ENCODE results near the gene ZNF431. TPM values are rescaled to one million over a fixed set of nuclear protein-coding genes. Genes with fewer than 3 reads are reported as not detected.

The ZNF431 gene
- total and polyA plus RNA-seq, 9 of the 15 experiments (the other 6 are each of a cell fraction or from before 2014, with no cell fraction given) = 3.3 to 24.8 (median 13.5) TPM

- FAIRE-seq (no peak), DNase-seq (ENCODE audit: extremely low read depth in 1 of 4, low spot score in 3 of 4) (no peak), ATAC-seq (peak; percentile 42)
- ChIA-PET CTCF (ENCODE audit: low intra/inter-chr PET ratio) (no interaction called here), POLR2A (interaction anchor here (0.6 to 2.4 kb wide), 3 partner anchors 10 to 25 kb away, joined by 3 to 9 read pairs (median 5); no protein-coding TSS in a partner anchor)
- Histone ChIP-seq H3K4me1 (replicated peaks in 1 of 2; ENCODE audit: control insufficient read depth in 2 of 2, insufficient read depth in 2 of 2, low read length in 2 of 2) (no peaks in the 10 kb centered on the region), H2AFZ (ENCODE audit: low read depth, low read length) (no peak overlapping the region), H3K79me2 (ENCODE audit: control insufficient read depth, insufficient read depth, low read length) (no peaks in the 10 kb centered on the region), H3K27ac (ENCODE audit: extremely low read depth, low read depth, low read length) (no peak overlapping the region), H3K9ac (ENCODE audit: insufficient read depth in 1 of 2, low read depth in 2 of 2, low read length in 2 of 2) (no peak overlapping the region), H3K9me1 (ENCODE audit: control insufficient read depth, insufficient read depth, low read length) (no peaks in the 10 kb centered on the region), H3K9me3 (replicated peaks; ENCODE audit: control insufficient read depth, insufficient read depth, low read depth, low read length) (no peaks in the 10 kb centered on the region), H3K36me3 (ENCODE audit: control insufficient read depth, insufficient read depth, low read length) (peaks cover 36% of the 10 kb centered on the region; the same call in 1 of the 3 replicates), H3K27me3 (ENCODE audit: control insufficient read depth in 2 of 2, insufficient read depth in 2 of 2, low read length in 2 of 2) (no peaks in the 10 kb centered on the region), H3K4me2 (ENCODE audit: insufficient read depth, low read length) (no peak overlapping the region), H3K4me3 (no peak overlapping the region), H4K20me1 (replicated peaks; ENCODE audit: control insufficient read depth, insufficient read depth, low read length) (no peaks in the 10 kb centered on the region)
- in situ Hi-C loops (cut with MboI) = no loop called here
- WGBS (ENCODE audit: insufficient coverage, low coverage, missing lambda C conversion rate) = 65% methylated on average over 2 of the region's 2 CpGs
- TF ChIP-seq SIRT6 (IDR thresholded peaks at IDR 0.05; ENCODE audit: low read depth, low read length) (no peak), CCAR2 (IDR thresholded peaks at IDR 0.05; ENCODE audit: low read depth, low read length) (no peak), FOS (IDR thresholded peaks at IDR 0.05; ENCODE audit: extremely low read depth, insufficient read length) (no peak), NR3C1 (CRISPR knock-in tag; IDR thresholded peaks at IDR 0.05) (no peak), ZNF57 (CRISPR knock-in tag; IDR thresholded peaks at IDR 0.05) (no peak)
- BruUV-seq (replicated peaks) = TSS peak; percentile 10
- intact Hi-C loops (cut with micrococcal nuclease) = no loop called here
Measured at GRCh38 chr19:21101521-21102242, 40.2 kb upstream of the ZNF431 start.

GRCh38 chr19:21109116-21109515 lies 32.7 kb upstream of the ZNF431 start:
- no peak overlapping the region for H3K27ac ChIP-seq (ENCODE audit: extremely low read depth, low read depth, low read length)
- POLR2A ChIA-PET = no interaction called here
- no peaks in the 10 kb centered on the region for H4K20me1 ChIP-seq (replicated peaks; ENCODE audit: control insufficient read depth, insufficient read depth, low read length)
- no peaks in the 10 kb centered on the region for H3K27me3 ChIP-seq (ENCODE audit: control insufficient read depth in 2 of 2, insufficient read depth in 2 of 2, low read length in 2 of 2)
- ATAC-seq (no peak), FAIRE-seq (no peak), DNase-seq (ENCODE audit: extremely low read depth in 1 of 4, low spot score in 3 of 4) (no peak)
- H3K9me3 ChIP-seq (replicated peaks; ENCODE audit: control insufficient read depth, insufficient read depth, low read depth, low read length) = peaks cover 2% of the 10 kb centered on the region; the same call in 1 of the 2 replicates
- no peaks in the 10 kb centered on the region for H3K9me1 ChIP-seq (ENCODE audit: control insufficient read depth, insufficient read depth, low read length)
- no peaks in the 10 kb centered on the region for H3K4me1 ChIP-seq (replicated peaks in 1 of 2; ENCODE audit: control insufficient read depth in 2 of 2, insufficient read depth in 2 of 2, low read length in 2 of 2)
- intact Hi-C loops (cut with micrococcal nuclease) (no loop called here), in situ Hi-C loops (cut with MboI) (no loop called here)
- no TSS peak for BruUV-seq (replicated peaks)
- H3K9ac ChIP-seq (ENCODE audit: insufficient read depth in 1 of 2, low read depth in 2 of 2, low read length in 2 of 2) = no peak overlapping the region
- H3K36me3 ChIP-seq (ENCODE audit: control insufficient read depth, insufficient read depth, low read length) = peaks cover 21% of the 10 kb centered on the region; the same call in 2 of the 3 replicates
- H3K4me3 ChIP-seq = no peak overlapping the region
- no peaks in the 10 kb centered on the region; the same call in 2 of the 3 replicates for H3K79me2 ChIP-seq (ENCODE audit: control insufficient read depth, insufficient read depth, low read length)
- CTCF ChIA-PET (ENCODE audit: low intra/inter-chr PET ratio) = no interaction called here
- H2AFZ ChIP-seq (ENCODE audit: low read depth, low read length) = no peak overlapping the region
- no peak overlapping the region for H3K4me2 ChIP-seq (ENCODE audit: insufficient read depth, low read length)
- TF ChIP-seq SMARCB1 (IDR thresholded peaks at IDR 0.05; ENCODE audit: insufficient read length, low read depth) = no peak
- TF ChIP-seq ZNF41 (CRISPR knock-in tag; conservative IDR thresholded peaks at IDR 0.05) = no peak
- no peak for TF ChIP-seq MIER1 (IDR thresholded peaks at IDR 0.05; ENCODE audit: low read depth)
- no peak for TF ChIP-seq ZNF449 (CRISPR knock-in tag; IDR thresholded peaks at IDR 0.05)
- no peak for TF ChIP-seq ZNF263 (CRISPR knock-in tag; IDR thresholded peaks at IDR 0.05; ENCODE audit: borderline replicate concordance)
- no peak for TF ChIP-seq XRCC5 (IDR thresholded peaks at IDR 0.05; ENCODE audit: low read depth, low read length)
- TF ChIP-seq ZNF274 (IDR thresholded peaks at IDR 0.05; ENCODE audit: borderline replicate concordance, low read depth, low read length) = no peak
- TF ChIP-seq HEY1 (CRISPR knock-in tag; IDR thresholded peaks at IDR 0.05; ENCODE audit: borderline replicate concordance) = no peak
- no peak for TF ChIP-seq RHOXF2B (CRISPR knock-in tag; conservative IDR thresholded peaks at IDR 0.05)
- no peak for TF ChIP-seq CBX2 (IDR thresholded peaks at IDR 0.05; ENCODE audit: insufficient read depth, low read length, poor library complexity, severe bottlenecking)
- no peak for TF ChIP-seq MEF2A (IDR thresholded peaks at IDR 0.05; ENCODE audit: control insufficient read depth, low read depth, low read length)
